Measurements from ENCODE around the gene OR4K2.
"Not testable (repeated sequence)": the region's sequence is repeated elsewhere in the genome, so short reads cannot be mapped to it uniquely, and the experiment has no call there.

The OR4K2 gene

GRCh38 chr14:19874842-19875241 is at the start of gene OR4K2:
Gene OR4K2 (plus strand): TSS chr14:19875142. CDS start chr14:19876268, 1,126 bp downstream.
- no peak for DNase-seq

- DNase-seq = not testable (repeated sequence)
Observed at GRCh38 chr14:19827626-19828244, 47.2 kb upstream of the OR4K2 start.

GRCh38 chr14:19828314-19828713 is 46.6 kb upstream of the OR4K2 start:
- no peak for DNase-seq

- DNase-seq = not testable (repeated sequence)
Observed at GRCh38 chr14:19834203-19834848, 40.6 kb upstream of the OR4K2 start.

- DNase-seq = no peak
Observed at GRCh38 chr14:19838433-19838832, 36.5 kb upstream of the OR4K2 start.

- no peak for DNase-seq
Observed at GRCh38 chr14:19851365-19851764, 23.6 kb upstream of the OR4K2 start.

- DNase-seq = not testable (repeated sequence)
Observed at GRCh38 chr14:19866061-19866669, 8.8 kb upstream of the OR4K2 start.

- DNase-seq = no peak
Observed at GRCh38 chr14:19873178-19873577, 1.8 kb upstream of the OR4K2 start.

GRCh38 chr14:19878029-19878642 is 3.2 kb downstream of the OR4K2 start:
- DNase-seq = no peak

- no peak for DNase-seq
Observed at GRCh38 chr14:19895282-19895681, 20.3 kb downstream of the OR4K2 start.

- no peak for DNase-seq
Observed at GRCh38 chr14:19900999-19901398, 26.1 kb downstream of the OR4K2 start.

- DNase-seq = no peak
Observed at GRCh38 chr14:19902409-19902808, 27.5 kb downstream of the OR4K2 start.

GRCh38 chr14:19906665-19907064 is 31.7 kb downstream of the OR4K2 start:
- DNase-seq = no peak

- DNase-seq = no peak
Observed at GRCh38 chr14:19911114-19911513, 36.2 kb downstream of the OR4K2 start.

- no peak for DNase-seq
Observed at GRCh38 chr14:19917243-19917642, 42.3 kb downstream of the OR4K2 start.

- no peak for DNase-seq
Observed at GRCh38 chr14:19917955-19918518, 43.1 kb downstream of the OR4K2 start.

GRCh38 chr14:19918553-19919264 is 43.8 kb downstream of the OR4K2 start:
- DNase-seq = no peak

GRCh38 chr14:19920021-19920657 is 45.2 kb downstream of the OR4K2 start, which contains the start of gene OR4K5:
Gene OR4K5 (plus strand): TSS chr14:19920607. CDS start chr14:19920607, 0 bp downstream.
- DNase-seq = no peak

GRCh38 chr14:19930617-19931016 is 55.7 kb downstream of the OR4K2 start, which contains the start of gene OR4K1:
Gene OR4K1 (plus strand): TSS chr14:19930917. CDS start chr14:19935667, 4,750 bp downstream.
- DNase-seq = no peak
